Measurements from ENCODE around the gene GMDS.

The GMDS gene

DNA sequence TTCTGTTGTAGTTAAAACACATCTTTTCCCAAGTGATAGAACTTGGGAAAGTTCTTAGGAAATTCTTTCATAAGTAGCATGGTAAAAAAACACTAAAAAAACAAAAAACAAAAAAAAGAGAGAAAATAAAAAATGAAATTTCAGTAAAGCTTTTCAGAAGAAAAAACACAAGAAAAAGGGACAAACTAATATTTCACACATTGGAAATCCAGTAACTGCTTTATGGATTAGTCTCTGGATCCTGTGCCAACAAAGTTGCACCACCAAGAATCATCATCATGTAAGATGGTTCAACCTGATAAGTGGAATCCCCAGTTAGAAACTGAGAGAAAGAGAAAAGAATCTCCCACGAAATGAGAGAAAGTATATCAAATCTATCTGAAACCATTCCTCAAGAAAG, 144.2 kb downstream of the GMDS start:
- Histone ChIP-seq H3K27me3 (ENCODE audit: control insufficient read depth, insufficient read depth, low read length) (no peaks in the 10 kb centered on the region), H3K27ac (ENCODE audit: low read depth, low read length) (no peak overlapping the region), H3K36me3 (ENCODE audit: control insufficient read depth, insufficient read depth, low read length) (no peaks in the 10 kb centered on the region), H3K4me1 (ENCODE audit: control insufficient read depth, insufficient read depth, low read length) (peaks cover 9% of the 10 kb centered on the region; the same call in 1 of the 2 replicates), H3K9me3 (ENCODE audit: control insufficient read depth, insufficient read depth, low read length) (no peaks in the 10 kb centered on the region), H3K4me3 (ENCODE audit: low read depth, low read length) (no peak overlapping the region), H3K9ac (ENCODE audit: low read depth, low read length) (no peak overlapping the region)

DNA sequence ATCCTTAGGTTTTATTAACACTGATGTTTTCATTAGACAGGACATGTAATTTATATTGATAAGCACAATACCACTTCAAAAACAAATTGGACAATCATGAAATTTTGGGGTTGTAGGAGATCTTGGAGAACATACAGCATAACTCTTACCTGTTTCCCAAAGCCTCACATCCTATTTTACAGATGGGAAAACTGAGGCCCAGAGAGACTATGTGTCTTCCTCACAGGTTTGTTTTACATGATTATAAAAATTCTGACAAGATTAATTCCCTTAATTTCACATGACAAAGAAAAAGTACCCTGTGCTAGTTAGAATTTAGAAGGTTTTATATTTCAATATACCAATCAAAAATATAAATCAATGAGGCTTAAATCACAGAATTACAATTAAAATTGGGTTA, 145.5 kb downstream of the GMDS start:
- peaks cover 9% of the 10 kb centered on the region; the same call in 1 of the 2 replicates for H3K4me1 ChIP-seq (ENCODE audit: control insufficient read depth, insufficient read depth, low read length)
- no peak overlapping the region for H3K9ac ChIP-seq (ENCODE audit: low read depth, low read length)
- no peaks in the 10 kb centered on the region for H3K9me3 ChIP-seq (ENCODE audit: control insufficient read depth, insufficient read depth, low read length)
- H3K27me3 ChIP-seq (ENCODE audit: control insufficient read depth, insufficient read depth, low read length): no peaks in the 10 kb centered on the region
- no peaks in the 10 kb centered on the region for H3K36me3 ChIP-seq (ENCODE audit: control insufficient read depth, insufficient read depth, low read length)
- no peak overlapping the region for H3K27ac ChIP-seq (ENCODE audit: low read depth, low read length)
- H3K4me3 ChIP-seq (ENCODE audit: low read depth, low read length): no peak overlapping the region

DNA sequence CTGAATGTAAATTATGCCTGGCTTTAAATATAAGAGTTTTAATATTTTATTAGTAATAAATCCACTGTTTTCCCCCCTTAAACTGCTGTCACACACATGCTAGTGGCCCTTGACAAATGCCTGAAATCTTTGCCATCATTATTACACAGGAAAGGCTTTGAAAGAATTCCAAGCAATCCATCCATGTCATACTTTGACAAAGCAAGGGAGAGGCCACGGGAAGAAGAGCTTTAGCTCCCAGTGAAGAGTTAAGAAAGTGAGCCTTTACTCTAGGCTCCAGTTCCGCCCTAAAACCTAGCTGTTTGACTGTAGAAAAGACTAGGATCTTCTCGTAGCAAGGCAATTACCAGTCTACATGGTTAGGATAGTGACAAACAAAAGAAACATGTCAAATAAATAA, 147.9 kb downstream of the GMDS start:
- H3K27ac ChIP-seq (ENCODE audit: low read depth, low read length): no peak overlapping the region
- no peak overlapping the region for H3K4me3 ChIP-seq (ENCODE audit: low read depth, low read length)
- H3K9me3 ChIP-seq (ENCODE audit: control insufficient read depth, insufficient read depth, low read length): no peaks in the 10 kb centered on the region

DNA sequence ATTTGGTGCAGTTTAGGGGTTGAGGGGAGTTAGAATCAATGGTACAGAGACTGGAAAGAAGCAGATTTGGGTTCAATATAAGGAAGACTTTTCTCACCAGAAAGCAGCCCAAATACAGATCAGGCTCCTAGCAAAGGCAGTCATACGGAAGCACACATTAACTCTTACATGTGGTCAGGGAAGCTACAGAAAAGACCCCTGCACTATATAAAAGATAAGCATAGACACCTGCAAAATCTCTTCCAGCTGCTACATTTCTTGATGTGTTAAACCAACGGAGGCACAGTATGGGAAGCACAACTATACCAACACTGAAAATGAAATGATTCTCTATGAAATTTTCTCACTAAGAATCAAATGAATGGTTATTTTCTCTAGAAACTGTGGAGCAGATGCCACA, 150.8 kb downstream of the GMDS start:
- Histone ChIP-seq H3K4me3 (ENCODE audit: low read depth, low read length) (no peak overlapping the region), H3K27ac (ENCODE audit: low read depth, low read length) (no peak overlapping the region), H3K9ac (ENCODE audit: low read depth, low read length) (no peak overlapping the region), H3K27me3 (ENCODE audit: control insufficient read depth, insufficient read depth, low read length) (no peaks in the 10 kb centered on the region), H3K36me3 (ENCODE audit: control insufficient read depth, insufficient read depth, low read length) (no peaks in the 10 kb centered on the region), H3K4me1 (ENCODE audit: control insufficient read depth, insufficient read depth, low read length) (peaks cover 9% of the 10 kb centered on the region; the same call in 1 of the 2 replicates), H3K9me3 (ENCODE audit: control insufficient read depth, insufficient read depth, low read length) (no peaks in the 10 kb centered on the region)

More for the DNA sequence above, 147.9 kb downstream of the GMDS start:
- Histone ChIP-seq H3K36me3 (ENCODE audit: control insufficient read depth, insufficient read depth, low read length) (no peaks in the 10 kb centered on the region), H3K27me3 (ENCODE audit: control insufficient read depth, insufficient read depth, low read length) (no peaks in the 10 kb centered on the region), H3K9ac (ENCODE audit: low read depth, low read length) (no peak overlapping the region), H3K4me1 (ENCODE audit: control insufficient read depth, insufficient read depth, low read length) (peaks cover 9% of the 10 kb centered on the region; the same call in 1 of the 2 replicates)

DNA sequence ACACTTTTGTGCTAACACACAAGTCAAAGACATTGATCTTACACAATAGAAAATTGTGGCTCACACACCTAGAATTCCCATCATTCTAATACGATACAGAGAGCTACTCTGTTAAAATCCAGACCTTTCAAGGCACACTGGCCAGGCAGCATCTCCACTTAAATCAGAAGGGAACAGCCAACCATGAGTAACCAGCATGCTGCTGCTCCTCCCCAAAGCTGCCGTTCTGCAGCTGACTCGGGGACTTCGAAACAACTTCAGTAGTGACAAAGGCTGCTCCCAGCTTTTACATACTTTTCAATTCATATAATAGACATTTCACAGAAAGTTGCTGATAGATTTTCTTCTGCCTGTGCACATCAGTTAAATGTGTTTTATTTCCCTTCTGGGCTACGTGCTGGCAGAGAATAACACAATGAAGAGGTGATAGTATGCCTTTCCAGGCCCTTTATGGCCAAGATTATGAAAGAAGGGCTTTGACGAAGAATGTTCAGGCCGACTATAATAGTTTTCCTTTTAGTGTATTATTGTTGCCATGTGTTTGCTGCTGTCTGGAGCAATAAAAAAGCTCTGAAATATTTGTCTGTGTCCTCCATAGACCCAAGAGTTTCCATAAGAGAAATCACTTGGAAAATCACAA, 159.0 kb downstream of the GMDS start:
- no peaks in the 10 kb centered on the region for H3K36me3 ChIP-seq (ENCODE audit: control insufficient read depth, insufficient read depth, low read length)

DNA sequence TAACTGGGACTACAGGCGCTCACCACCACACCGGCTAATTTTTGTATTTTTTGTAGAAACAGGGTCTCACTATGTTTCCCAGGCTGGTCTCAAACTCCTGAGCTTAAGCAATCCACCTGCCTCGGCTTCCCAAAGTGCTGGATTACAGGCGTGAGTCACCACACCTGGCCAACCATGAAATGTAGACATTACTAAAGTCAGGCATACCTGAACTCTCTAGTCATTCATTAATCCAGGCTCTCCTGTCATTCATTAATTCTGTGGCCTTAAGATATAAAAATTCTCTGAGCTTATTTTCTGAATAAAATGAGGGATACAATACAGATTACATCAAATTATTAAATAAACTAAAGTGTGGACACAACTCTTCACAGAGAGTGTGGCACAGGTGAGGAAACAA, 159.7 kb downstream of the GMDS start:
- Histone ChIP-seq H3K4me1 (ENCODE audit: control insufficient read depth, insufficient read depth, low read length) (no peaks in the 10 kb centered on the region), H3K4me3 (ENCODE audit: low read depth, low read length) (no peak overlapping the region), H3K9ac (ENCODE audit: low read depth, low read length) (no peak overlapping the region), H3K9me3 (ENCODE audit: control insufficient read depth, insufficient read depth, low read length) (no peaks in the 10 kb centered on the region), H3K27me3 (ENCODE audit: control insufficient read depth, insufficient read depth, low read length) (no peaks in the 10 kb centered on the region), H3K27ac (ENCODE audit: low read depth, low read length) (no peak overlapping the region), H3K36me3 (ENCODE audit: control insufficient read depth, insufficient read depth, low read length) (no peaks in the 10 kb centered on the region)

More for the DNA sequence above, 159.0 kb downstream of the GMDS start:
- no peaks in the 10 kb centered on the region for H3K9me3 ChIP-seq (ENCODE audit: control insufficient read depth, insufficient read depth, low read length)
- H3K27ac ChIP-seq (ENCODE audit: low read depth, low read length): no peak overlapping the region
- no peak overlapping the region for H3K9ac ChIP-seq (ENCODE audit: low read depth, low read length)
- no peak overlapping the region for H3K4me3 ChIP-seq (ENCODE audit: low read depth, low read length)
- H3K27me3 ChIP-seq (ENCODE audit: control insufficient read depth, insufficient read depth, low read length): no peaks in the 10 kb centered on the region
- H3K4me1 ChIP-seq (ENCODE audit: control insufficient read depth, insufficient read depth, low read length): no peaks in the 10 kb centered on the region

DNA sequence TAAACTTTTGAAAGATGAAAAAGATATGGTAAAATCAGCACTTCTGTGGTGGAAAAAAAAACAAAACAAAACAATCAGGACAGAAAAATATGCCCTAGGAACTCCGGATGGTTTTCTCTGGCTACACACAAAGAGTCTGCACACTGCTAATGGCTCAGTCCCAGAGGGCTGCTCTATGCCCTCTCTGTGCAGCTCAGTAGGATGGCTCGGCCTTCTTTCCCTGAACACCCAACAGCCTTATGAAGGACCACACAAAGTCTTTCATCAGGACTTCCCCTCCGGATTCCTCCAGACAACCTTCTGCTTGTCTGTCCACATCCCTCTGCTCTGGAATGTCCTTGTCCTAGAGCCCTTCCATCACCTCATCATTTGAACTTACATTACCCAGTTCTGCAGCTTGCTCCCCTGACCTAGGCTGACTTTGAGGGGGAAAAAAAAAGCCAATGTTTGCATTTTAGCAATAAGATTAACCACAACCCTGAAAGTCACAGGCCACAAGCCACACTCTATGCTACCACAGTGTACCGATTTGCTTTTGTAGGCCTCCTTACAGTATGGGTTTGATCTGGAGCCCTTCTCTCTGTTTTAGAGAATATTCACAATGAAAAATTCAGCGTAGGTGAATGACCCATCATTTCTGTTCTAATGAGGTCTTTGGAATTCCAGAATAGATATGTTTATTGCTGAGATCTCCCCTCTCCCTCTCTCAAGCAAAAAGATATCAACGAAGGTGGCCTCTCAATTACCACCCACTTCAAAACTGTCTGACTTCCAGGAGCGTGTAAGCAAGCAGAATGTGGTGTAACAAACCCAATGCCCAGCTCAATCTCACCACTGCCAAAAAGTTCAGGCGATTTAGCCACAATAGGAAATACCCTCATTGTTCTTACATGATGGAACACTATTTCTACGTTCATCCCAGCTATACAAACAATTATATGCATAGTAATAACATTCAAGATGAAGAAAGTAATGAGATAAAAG, 164.0 kb downstream of the GMDS start:
- no peak overlapping the region for H3K4me3 ChIP-seq (ENCODE audit: low read depth, low read length)

DNA sequence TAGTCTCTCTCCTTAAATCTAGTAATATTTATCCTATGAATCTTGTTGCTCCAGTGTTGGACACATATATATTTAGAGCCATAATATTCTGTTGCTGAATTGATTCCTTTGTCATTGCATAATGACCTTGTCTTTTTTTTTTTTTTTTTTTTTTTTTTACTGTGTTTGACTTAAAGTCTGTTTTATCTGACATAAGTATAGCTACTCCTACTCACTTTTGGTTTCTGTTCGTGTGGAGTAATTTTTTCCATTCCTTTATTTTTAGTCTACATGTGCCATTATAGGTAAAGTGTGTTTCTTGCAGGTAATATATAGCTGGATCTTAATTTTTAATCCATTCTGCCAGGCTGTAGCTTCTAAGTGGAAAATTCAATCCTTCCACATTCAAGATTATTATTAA, 166.5 kb downstream of the GMDS start:
- Histone ChIP-seq H3K9me3 (ENCODE audit: control insufficient read depth, insufficient read depth, low read length) (no peaks in the 10 kb centered on the region), H3K36me3 (ENCODE audit: control insufficient read depth, insufficient read depth, low read length) (no peaks in the 10 kb centered on the region), H3K27ac (ENCODE audit: low read depth, low read length) (no peak overlapping the region), H3K27me3 (ENCODE audit: control insufficient read depth, insufficient read depth, low read length) (no peaks in the 10 kb centered on the region), H3K4me1 (ENCODE audit: control insufficient read depth, insufficient read depth, low read length) (no peaks in the 10 kb centered on the region), H3K4me3 (ENCODE audit: low read depth, low read length) (no peak overlapping the region), H3K9ac (ENCODE audit: low read depth, low read length) (no peak overlapping the region)

More for the DNA sequence above, 164.0 kb downstream of the GMDS start:
- H3K9ac ChIP-seq (ENCODE audit: low read depth, low read length): no peak overlapping the region
- no peaks in the 10 kb centered on the region for H3K27me3 ChIP-seq (ENCODE audit: control insufficient read depth, insufficient read depth, low read length)
- H3K36me3 ChIP-seq (ENCODE audit: control insufficient read depth, insufficient read depth, low read length): no peaks in the 10 kb centered on the region
- H3K27ac ChIP-seq (ENCODE audit: low read depth, low read length): no peak overlapping the region
- no peaks in the 10 kb centered on the region for H3K4me1 ChIP-seq (ENCODE audit: control insufficient read depth, insufficient read depth, low read length)
- no peaks in the 10 kb centered on the region for H3K9me3 ChIP-seq (ENCODE audit: control insufficient read depth, insufficient read depth, low read length)

DNA sequence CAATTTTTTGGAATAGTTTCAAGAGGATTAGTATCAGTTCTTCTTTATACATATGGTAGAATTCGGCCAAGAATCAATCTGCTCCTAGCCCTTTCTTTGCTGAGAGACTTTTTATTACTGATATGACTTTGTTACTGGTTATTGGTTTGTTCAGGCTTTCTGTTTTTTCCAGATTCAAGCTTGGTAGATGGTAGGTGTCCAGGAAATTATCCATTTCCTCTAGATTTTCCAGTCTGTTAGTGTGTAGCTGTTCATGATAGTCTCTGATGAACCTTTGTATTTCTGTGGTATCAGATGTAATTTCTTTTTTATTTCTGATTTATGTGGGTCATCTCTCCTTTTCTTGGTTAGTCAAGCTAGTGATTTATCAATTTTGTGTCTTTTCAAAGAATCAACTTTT, 167.6 kb downstream of the GMDS start:
- H3K4me3 ChIP-seq (ENCODE audit: low read depth, low read length): no peak overlapping the region
- no peak overlapping the region for H3K9ac ChIP-seq (ENCODE audit: low read depth, low read length)
- H3K36me3 ChIP-seq (ENCODE audit: control insufficient read depth, insufficient read depth, low read length): no peaks in the 10 kb centered on the region
- no peaks in the 10 kb centered on the region for H3K4me1 ChIP-seq (ENCODE audit: control insufficient read depth, insufficient read depth, low read length)
- H3K9me3 ChIP-seq (ENCODE audit: control insufficient read depth, insufficient read depth, low read length): no peaks in the 10 kb centered on the region
- H3K27me3 ChIP-seq (ENCODE audit: control insufficient read depth, insufficient read depth, low read length): no peaks in the 10 kb centered on the region
- H3K27ac ChIP-seq (ENCODE audit: low read depth, low read length): no peak overlapping the region

DNA sequence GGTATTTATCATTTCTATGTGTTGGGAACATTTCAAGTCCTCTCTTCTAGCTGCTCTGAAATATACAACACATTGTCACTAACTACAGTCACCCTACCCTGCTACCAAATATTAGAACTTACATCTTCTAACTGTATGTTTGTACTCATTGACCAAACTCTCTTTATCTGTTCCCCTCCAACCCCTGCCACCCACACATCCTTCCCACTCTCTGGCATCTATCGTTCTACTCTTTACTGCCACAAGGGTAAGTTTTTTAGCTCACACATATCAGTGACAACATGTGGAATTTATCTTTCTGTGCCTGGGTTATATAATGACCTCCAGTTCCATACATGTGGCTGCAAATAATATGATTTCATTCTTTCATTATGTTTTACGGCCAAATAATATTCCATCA, 171.9 kb downstream of the GMDS start:
- H3K27ac ChIP-seq (ENCODE audit: low read depth, low read length): no peak overlapping the region
- no peaks in the 10 kb centered on the region for H3K27me3 ChIP-seq (ENCODE audit: control insufficient read depth, insufficient read depth, low read length)
- no peak overlapping the region for H3K9ac ChIP-seq (ENCODE audit: low read depth, low read length)
- H3K36me3 ChIP-seq (ENCODE audit: control insufficient read depth, insufficient read depth, low read length): no peaks in the 10 kb centered on the region
- no peaks in the 10 kb centered on the region for H3K9me3 ChIP-seq (ENCODE audit: control insufficient read depth, insufficient read depth, low read length)
- no peaks in the 10 kb centered on the region for H3K4me1 ChIP-seq (ENCODE audit: control insufficient read depth, insufficient read depth, low read length)
- H3K4me3 ChIP-seq (ENCODE audit: low read depth, low read length): no peak overlapping the region

DNA sequence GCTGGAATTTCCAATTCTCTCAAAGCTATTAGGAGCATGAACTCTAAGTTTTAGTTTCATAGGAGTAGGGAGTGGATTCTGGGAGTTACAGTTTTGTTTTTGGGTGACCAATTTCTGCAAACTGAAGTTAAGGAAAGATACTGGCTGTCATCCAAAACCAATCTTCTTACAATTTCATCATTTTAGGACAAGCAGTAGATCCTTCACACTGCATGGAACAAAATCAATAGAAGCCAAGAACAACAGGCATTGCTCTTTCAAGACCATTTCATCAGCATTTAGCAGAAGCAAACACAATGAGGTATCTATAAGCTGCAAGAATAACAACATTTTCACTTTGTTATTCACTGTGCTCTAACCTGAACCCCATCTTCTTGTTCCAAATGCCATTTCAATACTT, 173.0 kb downstream of the GMDS start:
- Histone ChIP-seq H3K4me1 (ENCODE audit: control insufficient read depth, insufficient read depth, low read length) (no peaks in the 10 kb centered on the region), H3K27ac (ENCODE audit: low read depth, low read length) (no peak overlapping the region), H3K9me3 (ENCODE audit: control insufficient read depth, insufficient read depth, low read length) (no peaks in the 10 kb centered on the region), H3K36me3 (ENCODE audit: control insufficient read depth, insufficient read depth, low read length) (no peaks in the 10 kb centered on the region), H3K27me3 (ENCODE audit: control insufficient read depth, insufficient read depth, low read length) (no peaks in the 10 kb centered on the region), H3K4me3 (ENCODE audit: low read depth, low read length) (no peak overlapping the region), H3K9ac (ENCODE audit: low read depth, low read length) (no peak overlapping the region)

All from HUES48 (cell line).